HG02798 (cell line): ENCODE results near the gene MRPL3.

ENCODE experiments used
- ATAC-seq: cut with Tn5 transposase; IDR thresholded peaks from one replicate; pipeline ENCODE4 v1.9.1; 2021; ENCODE audit warnings: mild to moderate bottlenecking; ENCODE audit not compliant: unreplicated experiment, poor library complexity

MRPL3 gene

DNA sequence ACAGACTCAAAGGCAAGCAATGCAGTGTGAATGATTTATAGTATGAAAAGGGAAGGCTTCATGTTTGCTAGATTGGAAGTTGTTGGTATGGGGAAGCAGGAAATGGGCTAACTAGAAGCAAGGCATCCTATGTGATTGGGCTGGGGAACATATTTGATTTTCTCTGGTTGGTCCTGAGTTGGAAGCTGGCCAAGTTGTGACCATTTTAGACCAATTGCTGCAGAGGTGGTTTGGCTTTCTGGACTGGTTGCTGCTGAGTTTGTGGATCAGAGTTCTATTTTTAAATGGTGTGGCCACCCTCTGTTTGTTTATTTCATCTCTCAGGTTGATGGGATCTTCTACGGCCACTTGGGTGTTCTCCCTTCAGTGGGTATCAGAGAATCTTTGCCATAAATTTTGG lies 81.5 kb downstream of the MRPL3 start:
- no peak for ATAC-seq

- no peak for ATAC-seq
Observed at GRCh38 chr3:131417751-131418150, 85.0 kb downstream of the MRPL3 start.
